Body of pancreas (tissue), 4 donors: Measurements from ENCODE around the gene PLIN4.

Source experiments
- POLR2A ChIP-seq, 3 donors: fragments of 450-650 bp; IDR thresholded peaks; one replicate each; pipeline ENCODE4 v1.6.1; 2016; ENCODE audit warnings: antibody characterized with exemption in 3 of 3, mild to moderate bottlenecking in 2 of 3
- TF ChIP-seq, protein P1 (sequence below), 7 experiments: fragments of 450-650 bp in 4 of 7; fragments of 200-600 bp in 3 of 7; sonication (generic) in 3 of 7; IDR thresholded peaks; one replicate each; pipeline ENCODE4 v1.5.1; 2016 to 2019; ENCODE audit warnings: antibody characterized with exemption in 7 of 7

DNA sequence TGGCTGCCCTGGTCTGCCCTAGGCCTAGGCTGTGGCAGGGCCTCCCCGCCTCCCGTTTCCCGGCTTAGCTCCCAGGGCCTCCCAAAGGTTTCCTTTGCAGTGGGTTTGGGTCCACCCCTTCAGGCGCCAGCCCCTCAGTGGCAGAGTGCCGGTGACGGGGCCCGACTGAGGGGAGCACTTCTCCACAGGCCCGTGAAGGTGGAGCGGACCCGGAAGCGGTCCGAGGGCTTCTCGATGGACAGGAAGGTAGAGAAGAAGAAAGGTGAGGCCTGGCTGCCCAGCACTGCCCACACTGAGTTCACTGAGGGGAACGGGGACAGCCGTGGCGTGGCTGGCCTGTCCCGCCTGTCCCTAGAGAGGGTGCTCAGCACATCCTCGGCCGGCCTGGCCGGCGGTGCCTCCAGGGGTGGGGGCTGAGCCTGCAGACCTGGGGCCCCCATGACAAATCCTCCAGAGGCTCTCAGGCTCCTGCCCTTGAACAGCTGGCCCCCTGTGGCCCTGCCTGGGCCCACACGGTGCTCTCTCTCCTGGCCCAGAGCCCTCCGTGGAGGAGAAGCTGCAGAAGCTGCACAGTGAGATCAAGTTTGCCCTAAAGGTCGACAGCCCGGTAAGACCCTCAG, 20.4 kb downstream of the PLIN4 start:
- no peak for TF ChIP-seq POLR2A (IDR thresholded peaks at IDR 0.05)
- TF ChIP-seq, protein P1, sequence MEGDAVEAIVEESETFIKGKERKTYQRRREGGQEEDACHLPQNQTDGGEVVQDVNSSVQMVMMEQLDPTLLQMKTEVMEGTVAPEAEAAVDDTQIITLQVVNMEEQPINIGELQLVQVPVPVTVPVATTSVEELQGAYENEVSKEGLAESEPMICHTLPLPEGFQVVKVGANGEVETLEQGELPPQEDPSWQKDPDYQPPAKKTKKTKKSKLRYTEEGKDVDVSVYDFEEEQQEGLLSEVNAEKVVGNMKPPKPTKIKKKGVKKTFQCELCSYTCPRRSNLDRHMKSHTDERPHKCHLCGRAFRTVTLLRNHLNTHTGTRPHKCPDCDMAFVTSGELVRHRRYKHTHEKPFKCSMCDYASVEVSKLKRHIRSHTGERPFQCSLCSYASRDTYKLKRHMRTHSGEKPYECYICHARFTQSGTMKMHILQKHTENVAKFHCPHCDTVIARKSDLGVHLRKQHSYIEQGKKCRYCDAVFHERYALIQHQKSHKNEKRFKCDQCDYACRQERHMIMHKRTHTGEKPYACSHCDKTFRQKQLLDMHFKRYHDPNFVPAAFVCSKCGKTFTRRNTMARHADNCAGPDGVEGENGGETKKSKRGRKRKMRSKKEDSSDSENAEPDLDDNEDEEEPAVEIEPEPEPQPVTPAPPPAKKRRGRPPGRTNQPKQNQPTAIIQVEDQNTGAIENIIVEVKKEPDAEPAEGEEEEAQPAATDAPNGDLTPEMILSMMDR (IDR thresholded peaks at IDR 0.05): no peak
